Vagina (tissue), 2 donors: ENCODE data around the gene VMAC. TPM values are rescaled to one million over a fixed set of nuclear protein-coding genes. Genes with fewer than 3 reads are reported as not detected.

ENCODE experiments used
- DNase-seq, 2 donors: peaks; one replicate each; pipeline ENCODE4 v3.0.0-alpha.2; 2017; ENCODE audit errors: extremely low spot score in 2 of 2
- H3K27ac ChIP-seq: fragments of 200-600 bp; sonication (generic); one replicate; pipeline ENCODE4 v1.5.1; 2019
- H3K27me3 ChIP-seq: fragments of 200-600 bp; sonication (generic); one replicate; pipeline ENCODE4 v1.5.1; 2019
- H3K36me3 ChIP-seq, 2 donors: fragments of 200-600 bp; sonication (generic); one replicate each; pipeline ENCODE4 v1.5.1; 2017 to 2019
- H3K4me1 ChIP-seq: fragments of 200-600 bp; sonication (generic); one replicate; pipeline ENCODE4 v1.5.1; 2019
- H3K4me3 ChIP-seq, 2 donors: fragments of 200-600 bp; sonication (generic); 1 replicate in 1 of 2; 2 replicates in 1 of 2; pipeline ENCODE4 v1.5.1; 2016 to 2019
- H3K9me3 ChIP-seq: fragments of 200-600 bp; sonication (generic); one replicate; pipeline ENCODE4 v1.5.1; 2019
- POLR2A ChIP-seq, 2 donors: fragments of 450-650 bp; IDR thresholded peaks; one replicate each; pipeline ENCODE4 v1.6.1; 2017; ENCODE audit warnings: antibody characterized with exemption in 2 of 2, mild to moderate bottlenecking in 2 of 2, moderate library complexity in 2 of 2
- POLR2AphosphoS5 ChIP-seq, 2 donors: sonication (generic); formaldehyde crosslinking; IDR thresholded peaks; one replicate each; pipeline ENCODE4 v1.9.0; 2017; ENCODE audit warnings: antibody characterized with exemption in 2 of 2, mild to moderate bottlenecking in 2 of 2, low read depth in 1 of 2; ENCODE audit not compliant: insufficient read depth in 1 of 2
- intact Hi-C: fragments of 100-400 bp; cut with DNase I; formaldehyde crosslinking; loops from one replicate; pipeline ENCODE4 v1.15.1; 2023
- total RNA-seq: library from RNA; depleted of rRNA; stranded (reverse); fragments of >200 nt; gene quantifications from one replicate; pipeline ENCODE4 v1.2.3, GENCODE V29; 2016
- TF ChIP-seq, protein P1 (sequence below), 3 experiments: fragments of 450-650 bp in 2 of 3; fragments of 200-600 bp in 1 of 3; sonication (generic) in 1 of 3; IDR thresholded peaks; one replicate each; pipeline ENCODE4 v1.5.1; 2017 to 2019; ENCODE audit warnings: antibody characterized with exemption in 3 of 3, mild to moderate bottlenecking in 2 of 3, moderate library complexity in 2 of 3

The VMAC gene
- total RNA-seq, 1 donor from 2014 or later: 7.9 TPM

GRCh38 chr19:5948752-5949564 lies 44.3 kb downstream of the VMAC start:
- H3K36me3 ChIP-seq: no peaks in the 10 kb centered on the region
- DNase-seq: no peak
- intact Hi-C loops: no loop called here
- no peaks in the 10 kb centered on the region for H3K27me3 ChIP-seq
- no peak overlapping the region for H3K4me3 ChIP-seq
- H3K4me1 ChIP-seq: peaks cover 67% of the 10 kb centered on the region
- TF ChIP-seq, protein P1, sequence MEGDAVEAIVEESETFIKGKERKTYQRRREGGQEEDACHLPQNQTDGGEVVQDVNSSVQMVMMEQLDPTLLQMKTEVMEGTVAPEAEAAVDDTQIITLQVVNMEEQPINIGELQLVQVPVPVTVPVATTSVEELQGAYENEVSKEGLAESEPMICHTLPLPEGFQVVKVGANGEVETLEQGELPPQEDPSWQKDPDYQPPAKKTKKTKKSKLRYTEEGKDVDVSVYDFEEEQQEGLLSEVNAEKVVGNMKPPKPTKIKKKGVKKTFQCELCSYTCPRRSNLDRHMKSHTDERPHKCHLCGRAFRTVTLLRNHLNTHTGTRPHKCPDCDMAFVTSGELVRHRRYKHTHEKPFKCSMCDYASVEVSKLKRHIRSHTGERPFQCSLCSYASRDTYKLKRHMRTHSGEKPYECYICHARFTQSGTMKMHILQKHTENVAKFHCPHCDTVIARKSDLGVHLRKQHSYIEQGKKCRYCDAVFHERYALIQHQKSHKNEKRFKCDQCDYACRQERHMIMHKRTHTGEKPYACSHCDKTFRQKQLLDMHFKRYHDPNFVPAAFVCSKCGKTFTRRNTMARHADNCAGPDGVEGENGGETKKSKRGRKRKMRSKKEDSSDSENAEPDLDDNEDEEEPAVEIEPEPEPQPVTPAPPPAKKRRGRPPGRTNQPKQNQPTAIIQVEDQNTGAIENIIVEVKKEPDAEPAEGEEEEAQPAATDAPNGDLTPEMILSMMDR (IDR thresholded peaks at IDR 0.05): no peak
- TF ChIP-seq POLR2AphosphoS5 (IDR thresholded peaks at IDR 0.05; ENCODE audit: insufficient read depth in 1 of 2, low read depth in 1 of 2) (no peak), POLR2A (IDR thresholded peaks at IDR 0.05) (no peak)
- peak overlapping the region; percentile 56 for H3K27ac ChIP-seq
- no peaks in the 10 kb centered on the region for H3K9me3 ChIP-seq

DNA sequence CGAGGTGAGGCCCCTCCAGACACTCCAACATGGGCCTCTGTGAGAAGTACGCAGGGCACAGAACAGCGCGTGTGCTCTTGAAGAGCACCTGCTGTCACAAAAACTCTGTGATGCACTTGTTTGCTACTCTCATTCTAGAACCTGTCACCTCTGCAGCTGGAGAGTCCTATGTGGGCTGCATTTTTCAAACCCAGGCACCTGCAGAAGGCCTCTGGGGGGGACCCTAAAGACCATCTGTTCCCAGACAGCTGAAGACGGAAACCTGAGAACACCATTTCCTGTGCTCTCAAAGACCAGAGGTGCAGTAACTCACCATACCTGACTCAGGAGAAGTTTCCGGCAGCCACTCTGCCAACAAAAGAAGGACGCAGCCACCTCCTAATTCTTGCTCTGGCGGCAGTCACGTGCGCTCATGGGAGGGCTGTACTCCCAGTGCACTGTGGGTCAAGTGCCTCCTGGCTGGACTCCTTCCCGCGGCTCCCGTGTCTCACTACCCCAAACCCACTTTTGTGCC lies 45.2 kb downstream of the VMAC start:
- Histone ChIP-seq H3K4me1 (peaks cover 76% of the 10 kb centered on the region), H3K4me3 (no peak overlapping the region), H3K27me3 (no peaks in the 10 kb centered on the region), H3K27ac (no peak overlapping the region), H3K9me3 (no peaks in the 10 kb centered on the region), H3K36me3 (no peaks in the 10 kb centered on the region)
- TF ChIP-seq, protein P1 (IDR thresholded peaks at IDR 0.05): no peak
- TF ChIP-seq POLR2AphosphoS5 (IDR thresholded peaks at IDR 0.05; ENCODE audit: insufficient read depth in 1 of 2, low read depth in 1 of 2) (no peak), POLR2A (IDR thresholded peaks at IDR 0.05) (no peak)
- intact Hi-C loops: no loop called here
- no peak for DNase-seq

- no peaks in the 10 kb centered on the region for H3K27me3 ChIP-seq
- TF ChIP-seq POLR2AphosphoS5 (IDR thresholded peaks at IDR 0.05; ENCODE audit: insufficient read depth in 1 of 2, low read depth in 1 of 2) (no peak), POLR2A (IDR thresholded peaks at IDR 0.05) (no peak)
- TF ChIP-seq, protein P1 (IDR thresholded peaks at IDR 0.05): no peak
- H3K4me3 ChIP-seq: no peak overlapping the region
- H3K27ac ChIP-seq: peak overlapping the region; percentile 9
- H3K9me3 ChIP-seq: no peaks in the 10 kb centered on the region
- peaks cover 85% of the 10 kb centered on the region for H3K4me1 ChIP-seq
- H3K36me3 ChIP-seq: no peaks in the 10 kb centered on the region
- no peak for DNase-seq
- intact Hi-C loops: no loop called here
Measured at GRCh38 chr19:5950741-5951140, 46.1 kb downstream of the VMAC start.

DNA sequence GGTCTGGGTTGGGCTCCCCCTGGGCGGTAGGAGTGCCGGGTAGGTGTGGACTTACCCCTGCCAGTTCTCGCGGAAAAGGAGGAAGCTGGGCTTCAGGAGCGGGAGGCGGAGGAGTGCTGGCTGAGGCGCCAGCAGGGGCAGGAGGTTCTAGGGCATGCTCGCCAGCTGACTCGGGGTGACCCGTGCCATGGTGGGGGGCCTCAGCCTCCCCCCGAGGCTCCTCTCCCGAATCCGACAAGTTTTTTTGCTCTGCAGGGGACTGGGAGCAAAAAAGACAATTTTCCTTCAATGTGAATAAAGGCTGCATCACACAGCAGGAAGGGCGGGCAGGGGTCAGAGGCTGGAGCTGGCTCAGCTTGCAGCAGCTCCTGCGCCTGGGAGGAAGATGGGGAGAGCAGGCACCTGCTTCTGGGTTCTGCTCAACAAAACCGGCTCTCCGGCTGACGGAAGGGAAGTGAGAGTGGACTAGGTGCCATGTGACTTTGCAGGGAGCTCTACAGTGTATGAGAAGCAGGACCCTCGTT lies 46.7 kb downstream of the VMAC start:
- intact Hi-C loops: no loop called here
- H3K9me3 ChIP-seq: no peaks in the 10 kb centered on the region
- DNase-seq: no peak
- H3K27me3 ChIP-seq: no peaks in the 10 kb centered on the region
- H3K27ac ChIP-seq: peak overlapping the region; percentile 9
- H3K4me3 ChIP-seq: no peak overlapping the region
- H3K4me1 ChIP-seq: peaks cover 79% of the 10 kb centered on the region
- no peaks in the 10 kb centered on the region for H3K36me3 ChIP-seq
- TF ChIP-seq POLR2A (IDR thresholded peaks at IDR 0.05) (no peak), POLR2AphosphoS5 (IDR thresholded peaks at IDR 0.05; ENCODE audit: insufficient read depth in 1 of 2, low read depth in 1 of 2) (no peak)
- TF ChIP-seq, protein P1 (IDR thresholded peaks at IDR 0.05): no peak
